ENCODE data around the gene BEST2. TPM values are rescaled to one million over a fixed set of nuclear protein-coding genes. Genes with fewer than 3 reads are reported as not detected.

BEST2 gene
- total and polyA plus RNA-seq, 10 donors: not detected

- Histone ChIP-seq H3K36me3 (peaks cover 0 to 47% (median 16%) of the 10 kb centered on the region in 6 donors), H3K4me3 (peak overlapping the region; percentile 62 to 99 (median 92)), H3K27me3 (replicated peaks in 1 of 7) (no peaks in the 10 kb centered on the region), H3K4me1 (peaks cover 21 to 59% (median 41%) of the 10 kb centered on the region in 6 donors), H3K27ac (peak overlapping the region in 6 of 8 donors; percentile 90 to 94 (median 92)), H3K9me3 (no peaks in the 10 kb centered on the region)
- intact Hi-C loops (cut with DNase I; ENCODE audit: low total_unique reads): no loop called here
- 11 to 15% (median 14%) methylated on average over 13 of the region's 13 CpGs for WGBS, 5 donors
- no peak for DNase-seq
- TF ChIP-seq POLR2AphosphoS5 (IDR thresholded peaks at IDR 0.05) (no peak), CTCF (IDR thresholded peaks at IDR 0.05 in 8 of 11, conservative IDR thresholded peaks at IDR 0.05 in 3 of 11) (no peak), POLR2A (IDR thresholded peaks at IDR 0.05) (no peak)
Measured at GRCh38 chr19:12737835-12738351, 13.7 kb upstream of the BEST2 start.

GRCh38 chr19:12745166-12745897, 6.3 kb upstream of the BEST2 start:
- Histone ChIP-seq H3K9me3 (peaks cover 0 to 13% (median 11%) of the 10 kb centered on the region in 8 donors), H3K27ac (no peak overlapping the region), H3K4me3 (no peak overlapping the region), H3K36me3 (peaks cover 9 to 83% (median 47%) of the 10 kb centered on the region in 6 donors), H3K27me3 (replicated peaks in 1 of 7) (peaks cover 0 to 12% (median 0%) of the 10 kb centered on the region in 7 donors), H3K4me1 (peaks cover 0 to 8% (median 0%) of the 10 kb centered on the region in 6 donors)
- no peak for TF ChIP-seq CTCF (IDR thresholded peaks at IDR 0.05 in 8 of 11, conservative IDR thresholded peaks at IDR 0.05 in 3 of 11)
- TF ChIP-seq POLR2A (IDR thresholded peaks at IDR 0.05): no peak
- TF ChIP-seq POLR2AphosphoS5 (IDR thresholded peaks at IDR 0.05): peak in 1 of 3 donors; percentile 33
- intact Hi-C loops (cut with DNase I; ENCODE audit: low total_unique reads): no loop called here
- WGBS, 5 donors: 80 to 84% (median 84%) methylated on average over 11 to 22 of the region's 22 CpGs
- no peak for DNase-seq

- Histone ChIP-seq H3K27ac (no peak overlapping the region), H3K4me3 (no peak overlapping the region), H3K27me3 (replicated peaks in 1 of 7) (peaks cover 0 to 37% (median 0%) of the 10 kb centered on the region in 7 donors), H3K36me3 (peaks cover 9 to 51% (median 40%) of the 10 kb centered on the region in 6 donors), H3K4me1 (peaks cover 0 to 8% (median 0%) of the 10 kb centered on the region in 6 donors), H3K9me3 (peaks cover 0 to 13% (median 11%) of the 10 kb centered on the region in 8 donors)
- DNase-seq: no peak
- WGBS, 5 donors: 88 to 94% (median 90%) methylated on average over 1 to 6 of the region's 6 CpGs
- no peak for TF ChIP-seq POLR2AphosphoS5 (IDR thresholded peaks at IDR 0.05)
- TF ChIP-seq POLR2A (IDR thresholded peaks at IDR 0.05): no peak
- TF ChIP-seq CTCF (IDR thresholded peaks at IDR 0.05 in 8 of 11, conservative IDR thresholded peaks at IDR 0.05 in 3 of 11): no peak
- intact Hi-C loops (cut with DNase I; ENCODE audit: low total_unique reads): no loop called here
Measured at GRCh38 chr19:12748489-12748888, 3.1 kb upstream of the BEST2 start.

- Histone ChIP-seq H3K27me3 (replicated peaks in 1 of 7) (peaks cover 0 to 50% (median 0%) of the 10 kb centered on the region in 7 donors), H3K9me3 (peaks cover 0 to 13% (median 11%) of the 10 kb centered on the region in 8 donors), H3K36me3 (peaks cover 9 to 37% (median 33%) of the 10 kb centered on the region in 6 donors), H3K4me3 (no peak overlapping the region), H3K27ac (no peak overlapping the region), H3K4me1 (peaks cover 0 to 8% (median 0%) of the 10 kb centered on the region in 6 donors)
- intact Hi-C loops (cut with DNase I; ENCODE audit: low total_unique reads): no loop called here
- TF ChIP-seq POLR2AphosphoS5 (IDR thresholded peaks at IDR 0.05): peak in 1 of 3 donors; percentile 26
- no peak for TF ChIP-seq CTCF (IDR thresholded peaks at IDR 0.05 in 8 of 11, conservative IDR thresholded peaks at IDR 0.05 in 3 of 11)
- WGBS, 5 donors: 39 to 48% (median 45%) methylated on average over 19 to 24 of the region's 24 CpGs
- no peak for DNase-seq
Measured at GRCh38 chr19:12749938-12750521, 1.6 kb upstream of the BEST2 start.
